SU-DHL-6 (cell line): ENCODE measurements around the gene BIN1.

Source experiments
- H2AFZ ChIP-seq: fragments of 200-600 bp; sonication (generic); 2 replicates; pipeline ENCODE4 v1.6.1; 2014; ENCODE audit warnings: low read depth, mild to moderate bottlenecking, moderate library complexity, mixed read lengths, antibody characterized with exemption, low read length; ENCODE audit not compliant: severe bottlenecking
- H3F3A ChIP-seq: fragments of 200-600 bp; shearing (Covaris generic); 2 replicates; pipeline ENCODE4 v1.6.0; 2016; ENCODE audit warnings: antibody characterized with exemption, mild to moderate bottlenecking; ENCODE audit not compliant: insufficient read depth
- H3K27ac ChIP-seq: fragments of 200-600 bp; sonication (generic); 2 replicates; pipeline ENCODE4 v1.5.1; 2016; ENCODE audit warnings: low read depth, mild to moderate bottlenecking, low read length, moderate library complexity, mixed read lengths
- H3K27me3 ChIP-seq: fragments of 200-600 bp; sonication (generic), shearing (Covaris generic); 2 replicates; pipeline ENCODE4 v1.6.0; 2014; ENCODE audit warnings: mild to moderate bottlenecking, low read length
- H3K36me3 ChIP-seq: fragments of 200-600 bp; sonication (generic); 2 replicates; pipeline ENCODE4 v1.6.1; 2014; ENCODE audit warnings: mild to moderate bottlenecking, low read length, mixed read lengths
- H3K4me2 ChIP-seq: fragments of 300-600, 200-600 bp; shearing (Covaris generic), sonication (generic); 2 replicates; pipeline ENCODE4 v1.6.0; 2014; ENCODE audit warnings: low read length, low read depth, mild to moderate bottlenecking; ENCODE audit not compliant: poor library complexity, severe bottlenecking
- H3K4me3 ChIP-seq: fragments of 200-600 bp; sonication (generic); 2 replicates; pipeline ENCODE4 v1.5.1; 2014; ENCODE audit warnings: antibody characterized with exemption, low read length, mild to moderate bottlenecking, mixed read lengths; ENCODE audit not compliant: insufficient read depth, poor library complexity, severe bottlenecking
- H3K79me2 ChIP-seq: fragments of 200-600 bp; sonication (generic); 2 replicates; pipeline ENCODE4 v1.6.1; 2014; ENCODE audit warnings: mild to moderate bottlenecking, low read length, moderate library complexity; ENCODE audit not compliant: insufficient read depth
- H3K9ac ChIP-seq: fragments of 200-600 bp; sonication (generic); 2 replicates; pipeline ENCODE4 v1.7.0; 2014; ENCODE audit warnings: mild to moderate bottlenecking, low read length
- H3K9me2 ChIP-seq: fragments of 200-600 bp; sonication (generic); replicated peaks from 2 replicates; pipeline ENCODE4 v1.6.1; 2014; ENCODE audit warnings: low read length; ENCODE audit not compliant: insufficient read depth
- H3K9me3 ChIP-seq: fragments of 200-600 bp; sonication (generic); 2 replicates; pipeline ENCODE4 v1.6.1; 2014; ENCODE audit warnings: low read length, mixed read lengths; ENCODE audit not compliant: insufficient read depth
- H4K20me1 ChIP-seq: fragments of 200-600 bp; sonication (generic); 2 replicates; pipeline ENCODE4 v1.6.1; 2014; ENCODE audit warnings: low read depth, mild to moderate bottlenecking, antibody characterized with exemption, low read length, moderate library complexity, mixed read lengths
- EZH2phosphoT487 ChIP-seq: fragments of 200-600 bp; sonication (generic), shearing (Covaris generic); conservative IDR thresholded peaks from 2 replicates; pipeline ENCODE4 v1.6.1; 2018; ENCODE audit warnings: mild to moderate bottlenecking, antibody characterized with exemption, low read length, moderate library complexity, mixed read lengths
- TF ChIP-seq, protein P1 (sequence below): fragments of 200-600 bp; sonication (generic); IDR thresholded peaks from one replicate; pipeline ENCODE4 v1.5.1; 2017; ENCODE audit warnings: antibody characterized with exemption, mild to moderate bottlenecking, low read length, moderate library complexity; ENCODE audit not compliant: insufficient read depth, poor library complexity, severe bottlenecking

BIN1 gene

DNA sequence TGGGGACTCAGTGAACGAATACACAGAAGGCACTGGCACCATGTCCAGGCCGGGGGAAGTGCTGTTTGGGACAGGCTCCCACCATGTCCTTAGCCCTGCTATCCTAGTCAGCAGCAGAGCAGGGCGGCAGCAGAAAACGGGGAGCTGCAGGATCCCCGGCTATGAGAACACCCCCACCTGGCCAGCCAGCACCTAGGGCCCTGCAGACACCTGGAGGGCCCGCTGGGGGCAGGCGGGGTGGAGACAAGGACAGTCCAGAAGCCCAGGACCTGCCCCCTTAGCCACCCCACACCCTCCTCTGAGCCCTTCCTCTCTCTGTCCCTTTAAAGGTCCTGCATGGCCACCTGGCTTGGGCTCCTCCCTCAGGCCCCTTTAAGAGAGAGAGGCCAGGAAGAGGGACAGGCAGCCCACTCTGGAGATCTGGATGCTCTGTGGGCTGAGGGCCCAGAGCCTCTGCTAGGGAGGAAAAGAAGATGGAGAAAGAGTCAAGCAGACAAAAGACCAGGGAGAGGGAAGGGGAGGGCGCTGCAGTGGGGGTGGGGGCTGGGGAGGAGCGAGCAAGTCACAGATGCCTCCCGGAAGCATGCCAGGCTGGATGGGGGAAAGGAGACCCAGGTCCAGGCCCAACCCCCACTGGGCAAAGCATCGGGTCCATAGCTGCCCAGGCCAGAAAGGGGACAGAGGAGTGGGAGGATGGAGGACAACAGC, 48.6 kb downstream of the BIN1 start:
- Histone ChIP-seq H3K9me3 (no peaks in the 10 kb centered on the region), H3K4me3 (no peak overlapping the region), H3F3A (no peaks in the 10 kb centered on the region), H3K79me2 (no peaks in the 10 kb centered on the region), H3K9me2 (no peaks in the 10 kb centered on the region), H2AFZ (no peak overlapping the region), H4K20me1 (no peaks in the 10 kb centered on the region), H3K4me2 (no peak overlapping the region), H3K9ac (no peak overlapping the region), H3K27ac (no peak overlapping the region), H3K36me3 (no peaks in the 10 kb centered on the region), H3K27me3 (no peaks in the 10 kb centered on the region)
- TF ChIP-seq, protein P1, sequence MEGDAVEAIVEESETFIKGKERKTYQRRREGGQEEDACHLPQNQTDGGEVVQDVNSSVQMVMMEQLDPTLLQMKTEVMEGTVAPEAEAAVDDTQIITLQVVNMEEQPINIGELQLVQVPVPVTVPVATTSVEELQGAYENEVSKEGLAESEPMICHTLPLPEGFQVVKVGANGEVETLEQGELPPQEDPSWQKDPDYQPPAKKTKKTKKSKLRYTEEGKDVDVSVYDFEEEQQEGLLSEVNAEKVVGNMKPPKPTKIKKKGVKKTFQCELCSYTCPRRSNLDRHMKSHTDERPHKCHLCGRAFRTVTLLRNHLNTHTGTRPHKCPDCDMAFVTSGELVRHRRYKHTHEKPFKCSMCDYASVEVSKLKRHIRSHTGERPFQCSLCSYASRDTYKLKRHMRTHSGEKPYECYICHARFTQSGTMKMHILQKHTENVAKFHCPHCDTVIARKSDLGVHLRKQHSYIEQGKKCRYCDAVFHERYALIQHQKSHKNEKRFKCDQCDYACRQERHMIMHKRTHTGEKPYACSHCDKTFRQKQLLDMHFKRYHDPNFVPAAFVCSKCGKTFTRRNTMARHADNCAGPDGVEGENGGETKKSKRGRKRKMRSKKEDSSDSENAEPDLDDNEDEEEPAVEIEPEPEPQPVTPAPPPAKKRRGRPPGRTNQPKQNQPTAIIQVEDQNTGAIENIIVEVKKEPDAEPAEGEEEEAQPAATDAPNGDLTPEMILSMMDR: no peak
- no peak for TF ChIP-seq EZH2phosphoT487

DNA sequence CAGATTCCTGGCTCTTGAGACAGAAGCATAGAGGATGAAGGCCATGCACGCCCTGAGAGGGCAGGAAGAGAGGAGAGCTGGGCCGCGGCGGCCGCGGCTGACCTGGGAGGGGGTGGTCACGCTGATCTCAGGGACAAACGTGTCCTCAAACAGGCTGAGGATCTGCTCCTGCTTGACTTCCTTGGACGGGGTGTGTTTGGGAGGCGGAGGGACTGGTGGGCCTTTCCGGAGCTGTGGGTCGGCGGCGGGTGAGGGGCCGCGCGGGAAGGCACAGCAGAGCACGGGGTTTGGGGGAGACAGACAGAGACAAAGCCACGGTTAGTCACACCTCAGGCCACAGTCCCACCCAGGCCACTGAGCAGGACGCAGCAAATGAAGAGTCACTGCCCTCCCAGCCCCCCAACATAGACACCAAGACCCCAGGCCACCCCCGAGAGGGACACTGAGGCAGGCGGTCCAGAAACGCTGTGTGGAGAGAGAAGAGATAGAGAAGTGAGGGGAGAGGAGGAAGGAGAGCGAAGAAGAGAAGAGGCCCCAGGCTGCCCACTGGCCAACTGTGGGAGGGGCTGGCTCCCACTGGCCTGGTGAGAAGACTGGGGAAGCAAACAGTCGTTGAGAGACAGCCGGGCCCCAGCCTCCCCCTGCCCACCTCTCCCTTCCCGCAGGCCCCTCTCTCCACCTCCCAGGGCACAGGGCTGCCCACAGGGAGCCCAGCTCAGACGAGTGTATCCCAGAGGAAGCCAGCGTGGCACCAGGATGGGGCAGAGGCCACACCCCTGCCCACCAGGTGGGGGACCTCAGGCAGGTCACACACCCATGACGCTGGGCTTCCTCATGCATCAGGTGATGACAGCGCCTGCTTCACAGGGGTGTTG, 49.3 kb downstream of the BIN1 start:
- Histone ChIP-seq H3K36me3 (no peaks in the 10 kb centered on the region), H3K79me2 (no peaks in the 10 kb centered on the region), H4K20me1 (no peaks in the 10 kb centered on the region), H3K4me2 (no peak overlapping the region), H3K4me3 (no peak overlapping the region), H3K9me3 (no peaks in the 10 kb centered on the region), H3K9me2 (no peaks in the 10 kb centered on the region), H3F3A (no peaks in the 10 kb centered on the region), H3K9ac (no peak overlapping the region), H3K27me3 (no peaks in the 10 kb centered on the region), H2AFZ (no peak overlapping the region), H3K27ac (no peak overlapping the region)
- TF ChIP-seq, protein P1: no peak
- TF ChIP-seq EZH2phosphoT487: no peak

DNA sequence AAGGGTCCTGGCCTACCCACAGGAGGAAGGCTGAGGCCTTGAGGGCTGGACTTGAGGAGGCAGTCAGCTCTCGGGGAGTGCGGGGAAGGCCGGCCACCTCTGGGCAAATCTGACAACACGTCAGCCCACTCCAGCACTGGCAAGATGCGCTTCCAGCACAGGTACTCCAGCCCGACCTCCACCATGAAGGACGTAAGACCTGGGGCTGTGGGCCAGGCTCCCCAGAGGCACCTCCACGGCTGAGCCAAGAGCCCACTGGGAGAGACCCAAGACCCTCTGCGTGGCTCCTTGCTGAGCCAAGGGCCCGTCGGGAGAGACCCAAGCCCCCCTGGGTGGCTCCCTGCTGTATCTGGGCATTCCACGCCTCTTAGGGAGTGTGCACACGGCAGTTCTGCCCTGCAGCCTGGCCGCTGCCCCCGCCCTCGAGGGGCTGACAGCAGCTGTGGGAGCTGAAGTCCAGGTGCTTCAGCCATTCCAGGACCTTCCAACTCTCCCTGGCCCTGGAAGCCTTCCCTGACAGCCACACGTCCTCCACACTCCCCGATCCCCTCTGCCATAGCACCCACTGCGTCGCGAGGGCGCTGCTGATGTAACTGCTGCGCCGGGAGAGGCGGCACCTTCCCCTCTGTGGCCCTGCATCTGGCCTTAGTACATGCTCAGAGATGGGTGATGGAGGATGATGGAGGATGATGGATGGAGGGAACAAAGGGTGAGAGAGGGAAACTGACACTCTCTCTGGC, 50.2 kb downstream of the BIN1 start:
- H3K4me3 ChIP-seq: no peak overlapping the region
- H3K36me3 ChIP-seq: no peaks in the 10 kb centered on the region
- H3K4me2 ChIP-seq: no peak overlapping the region
- H3K79me2 ChIP-seq: no peaks in the 10 kb centered on the region
- no peaks in the 10 kb centered on the region for H3K9me2 ChIP-seq
- H3K9ac ChIP-seq: no peak overlapping the region
- H3K9me3 ChIP-seq: no peaks in the 10 kb centered on the region
- TF ChIP-seq EZH2phosphoT487: no peak
- TF ChIP-seq, protein P1: no peak
- no peaks in the 10 kb centered on the region for H3F3A ChIP-seq
- H3K27me3 ChIP-seq: no peaks in the 10 kb centered on the region
- no peak overlapping the region for H3K27ac ChIP-seq
- no peak overlapping the region for H2AFZ ChIP-seq
- H4K20me1 ChIP-seq: no peaks in the 10 kb centered on the region
